BJ (cell line): Measurements from ENCODE around the gene GATA2. TPM values are rescaled to one million over a fixed set of nuclear protein-coding genes. Genes with fewer than 3 reads are reported as not detected.

ENCODE experiments used
- CTCF ChIA-PET: fragments of 350-600 bp; formaldehyde crosslinking; extraction: SDS; loops from one replicate; lab custom pipeline; 2021; ENCODE audit warnings: antibody characterized with exemption, inconsistent platforms; lab: Yijun Ruan, JAX
- POLR2A ChIA-PET: fragments of 300-600 bp; sonication (Branson Sonifier 250); formaldehyde crosslinking; extraction: SDS; loops from one replicate; lab custom pipeline; 2021; ENCODE audit warnings: antibody characterized with exemption; lab: Charles Lee
- DNase-seq: peaks from one replicate; pipeline ENCODE4 v3.0.0-alpha.2; 2011; ENCODE audit warnings: low read depth
- H3K27me3 ChIP-seq: 2 replicates; pipeline ENCODE4 v1.6.0; 2011; ENCODE audit warnings: low read length; ENCODE audit not compliant: control insufficient read depth, insufficient read depth
- H3K36me3 ChIP-seq: 2 replicates; pipeline ENCODE4 v1.5.1; 2011; ENCODE audit warnings: low read length; ENCODE audit not compliant: control insufficient read depth, insufficient read depth
- H3K4me3 ChIP-seq: 2 replicates; pipeline ENCODE4 v1.5.1; 2011; ENCODE audit warnings: low read depth, mild to moderate bottlenecking, control low read depth, low read length
- polyA plus RNA-seq: library from polyadenylated mRNA; depleted of rRNA; stranded (reverse); fragments of >200 nt; gene quantifications from 2 replicates; pipeline ENCODE4 v1.2.3, GENCODE V29; 2011
- TF ChIP-seq, protein P1 (sequence below): IDR thresholded peaks from 2 replicates; pipeline ENCODE4 v1.5.1; 2011; ENCODE audit warnings: low read depth, mild to moderate bottlenecking, control low read depth, inconsistent platforms, low read length, moderate library complexity; ENCODE audit not compliant: insufficient read depth

Gene GATA2
- polyA plus RNA-seq, 1 experiment, result 13.4 TPM

DNA sequence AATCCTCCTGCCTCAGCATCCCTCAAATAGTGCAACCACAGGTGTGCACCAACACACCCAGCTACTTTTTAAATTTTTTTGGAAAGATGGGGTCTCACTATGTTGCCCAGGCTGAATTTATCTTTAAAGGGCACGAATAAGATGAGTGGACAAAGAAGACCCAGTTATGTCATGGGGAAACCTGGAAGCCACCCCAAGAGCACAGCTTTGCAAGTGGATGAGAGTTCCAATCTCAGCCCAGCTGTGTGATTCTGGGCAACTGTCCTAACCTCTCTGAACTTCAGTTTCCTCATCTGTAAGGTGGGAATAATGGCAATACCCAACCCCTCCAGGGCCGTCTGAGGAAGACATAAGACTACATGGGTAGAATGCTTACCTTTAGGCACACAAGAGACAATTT lies 58.5 kb downstream of the GATA2 start:
- CTCF ChIA-PET, result interaction anchor here (0.7 to 2.4 kb wide), 5 partner anchors 9 to 173 kb away, joined by 3 to 8 read pairs (median 4); no protein-coding TSS in a partner anchor
- POLR2A ChIA-PET, result no interaction called here
- H3K4me3 ChIP-seq, result no peak overlapping the region
- H3K36me3 ChIP-seq, result no peaks in the 10 kb centered on the region
- H3K27me3 ChIP-seq, result peaks cover 12% of the 10 kb centered on the region; the same call in 1 of the 2 replicates
- DNase-seq, result no peak
- TF ChIP-seq, protein P1, sequence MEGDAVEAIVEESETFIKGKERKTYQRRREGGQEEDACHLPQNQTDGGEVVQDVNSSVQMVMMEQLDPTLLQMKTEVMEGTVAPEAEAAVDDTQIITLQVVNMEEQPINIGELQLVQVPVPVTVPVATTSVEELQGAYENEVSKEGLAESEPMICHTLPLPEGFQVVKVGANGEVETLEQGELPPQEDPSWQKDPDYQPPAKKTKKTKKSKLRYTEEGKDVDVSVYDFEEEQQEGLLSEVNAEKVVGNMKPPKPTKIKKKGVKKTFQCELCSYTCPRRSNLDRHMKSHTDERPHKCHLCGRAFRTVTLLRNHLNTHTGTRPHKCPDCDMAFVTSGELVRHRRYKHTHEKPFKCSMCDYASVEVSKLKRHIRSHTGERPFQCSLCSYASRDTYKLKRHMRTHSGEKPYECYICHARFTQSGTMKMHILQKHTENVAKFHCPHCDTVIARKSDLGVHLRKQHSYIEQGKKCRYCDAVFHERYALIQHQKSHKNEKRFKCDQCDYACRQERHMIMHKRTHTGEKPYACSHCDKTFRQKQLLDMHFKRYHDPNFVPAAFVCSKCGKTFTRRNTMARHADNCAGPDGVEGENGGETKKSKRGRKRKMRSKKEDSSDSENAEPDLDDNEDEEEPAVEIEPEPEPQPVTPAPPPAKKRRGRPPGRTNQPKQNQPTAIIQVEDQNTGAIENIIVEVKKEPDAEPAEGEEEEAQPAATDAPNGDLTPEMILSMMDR, result no peak

GRCh38 chr3:128433837-128434165 lies 59.2 kb downstream of the GATA2 start:
- no peak overlapping the region for H3K4me3 ChIP-seq
- POLR2A ChIA-PET, result no interaction called here
- TF ChIP-seq, protein P1, result no peak
- peaks cover 11% of the 10 kb centered on the region; the same call in 1 of the 2 replicates for H3K27me3 ChIP-seq
- no peak for DNase-seq
- CTCF ChIA-PET, result interaction anchor here (1.0 to 2.4 kb wide), 5 partner anchors 8 to 184 kb away, joined by 3 to 8 read pairs (median 5); no protein-coding TSS in a partner anchor
- H3K36me3 ChIP-seq, result no peaks in the 10 kb centered on the region

GRCh38 chr3:128432971-128433836 lies 59.8 kb downstream of the GATA2 start:
- Histone ChIP-seq H3K36me3 (no peaks in the 10 kb centered on the region), H3K4me3 (peak overlapping the region; percentile 14; the same call in 1 of the 2 replicates), H3K27me3 (peaks cover 11% of the 10 kb centered on the region; the same call in 1 of the 2 replicates)
- no peak for DNase-seq
- ChIA-PET CTCF (interaction anchor here (0.9 to 2.4 kb wide), 11 partner anchors 8 to 184 kb away, joined by 3 to 8 read pairs (median 4); no protein-coding TSS in a partner anchor), POLR2A (no interaction called here)
- TF ChIP-seq, protein P1, result no peak

DNA sequence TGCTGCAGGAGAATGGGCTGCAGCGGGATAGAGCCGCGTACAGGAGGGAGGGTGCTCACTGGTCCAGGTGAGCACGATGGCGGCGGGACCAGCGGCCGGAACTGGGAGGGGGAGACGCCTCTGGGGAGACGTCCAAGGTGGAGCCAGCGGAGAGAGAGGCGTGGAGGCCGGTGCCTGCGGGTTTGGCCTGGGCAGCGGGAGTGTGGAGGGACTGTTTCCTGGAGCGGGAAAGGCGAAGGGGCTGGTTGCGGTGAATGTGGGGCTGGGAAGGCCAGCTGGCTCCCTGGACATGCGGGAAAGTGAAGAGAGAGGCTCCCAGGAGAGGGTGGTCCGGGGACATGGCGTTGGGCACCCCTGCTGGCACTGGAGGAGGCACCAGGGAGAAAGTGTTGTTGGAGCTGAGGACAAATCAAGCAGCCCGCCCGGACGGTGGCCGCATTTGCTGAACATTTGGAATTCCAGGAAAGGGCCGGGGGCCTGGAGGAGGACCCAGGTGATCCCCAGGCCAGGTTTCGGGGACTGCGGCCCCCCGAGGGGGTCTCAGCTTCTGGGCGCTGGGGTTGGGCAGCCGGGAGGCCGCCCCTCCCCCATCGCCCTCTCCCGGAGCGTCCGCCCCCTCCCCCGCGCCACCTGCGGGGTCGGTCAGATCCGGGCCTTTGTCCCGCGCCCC lies 60.6 kb downstream of the GATA2 start:
- TF ChIP-seq, protein P1, result no peak
- POLR2A ChIA-PET, result no interaction called here
- no peaks in the 10 kb centered on the region for H3K36me3 ChIP-seq
- CTCF ChIA-PET, result interaction anchor here (0.9 to 2.4 kb wide), 8 partner anchors 42 to 177 kb away, joined by 3 to 8 read pairs (median 4); no protein-coding TSS in a partner anchor
- peaks cover 11% of the 10 kb centered on the region; the same call in 1 of the 2 replicates for H3K27me3 ChIP-seq
- H3K4me3 ChIP-seq, result no peak overlapping the region; the same call in 1 of the 2 replicates
- DNase-seq, result no peak
